Prostate gland (tissue), 2 donors: Measurements from ENCODE around the gene PLEKHH2. TPM values are rescaled to one million over a fixed set of nuclear protein-coding genes. Genes with fewer than 3 reads are reported as not detected.
"Not testable (repeated sequence)": the region's sequence is repeated elsewhere in the genome, so short reads cannot be mapped to it uniquely, and the experiment has no call there.

ENCODE experiments used
- DNase-seq: peaks from one replicate; pipeline ENCODE4 v3.0.0-alpha.2; 2019; ENCODE audit warnings: low spot score
- H3K27ac ChIP-seq, 2 donors: fragments of 200-600 bp; sonication (generic); 2 replicates each; pipeline ENCODE4 v1.5.1; 2017 to 2019
- H3K27me3 ChIP-seq: fragments of 200-600 bp; sonication (generic); replicated peaks from 2 replicates; pipeline ENCODE4 v1.5.1; 2019; ENCODE audit not compliant: insufficient read depth
- H3K36me3 ChIP-seq, 2 donors: fragments of 200-600 bp; sonication (generic); 1 replicate in 1 of 2; 2 replicates in 1 of 2; pipeline versions ENCODE4 v1.5.1 to v1.8.1; 2017 to 2019
- H3K4me1 ChIP-seq: fragments of 200-600 bp; sonication (generic); replicated peaks from 2 replicates; pipeline ENCODE4 v1.5.1; 2019
- H3K4me3 ChIP-seq, 2 donors: fragments of 200-600 bp; sonication (generic); 2 replicates each; pipeline ENCODE4 v1.5.1; 2017 to 2019
- H3K9me3 ChIP-seq: fragments of 200-600 bp; sonication (generic); 2 replicates; pipeline ENCODE4 v1.5.1; 2017
- CTCF ChIP-seq, 4 experiments: fragments of 200-600 bp in 2 of 4; fragments of 450-650 bp in 2 of 4; sonication (generic) in 2 of 4; IDR thresholded peaks; 1 replicate in 3 of 4; 2 replicates in 1 of 4; pipeline ENCODE4 v1.5.1; 2016 to 2019; ENCODE audit warnings: antibody characterized with exemption in 4 of 4, mild to moderate bottlenecking in 2 of 4, moderate library complexity in 2 of 4
- POLR2A ChIP-seq: fragments of 450-650 bp; IDR thresholded peaks from one replicate; pipeline ENCODE4 v1.6.1; 2016; ENCODE audit warnings: antibody characterized with exemption, mild to moderate bottlenecking
- POLR2AphosphoS5 ChIP-seq: sonication (generic); formaldehyde crosslinking; IDR thresholded peaks from one replicate; pipeline ENCODE4 v1.6.1; 2017; ENCODE audit warnings: antibody characterized with exemption
- WGBS: methylation state at CpG from one replicate; pipeline ENCODE4 v1.1.5; 2018; 5-methylcytosine and 5-hydroxymethylcytosine counted together
- intact Hi-C: fragments of 100-400 bp; cut with DNase I; formaldehyde crosslinking; loops from one replicate; pipeline ENCODE4 v1.14.2; 2022
- total RNA-seq, 2 donors: library from RNA; depleted of rRNA; stranded (reverse); fragments of >200 nt; gene quantifications; one replicate each; pipeline ENCODE4 v1.1.0, GENCODE V29; 2016

PLEKHH2 gene
- total RNA-seq, 2 donors from 2014 or later, result 5.9 to 25.2 TPM

DNA sequence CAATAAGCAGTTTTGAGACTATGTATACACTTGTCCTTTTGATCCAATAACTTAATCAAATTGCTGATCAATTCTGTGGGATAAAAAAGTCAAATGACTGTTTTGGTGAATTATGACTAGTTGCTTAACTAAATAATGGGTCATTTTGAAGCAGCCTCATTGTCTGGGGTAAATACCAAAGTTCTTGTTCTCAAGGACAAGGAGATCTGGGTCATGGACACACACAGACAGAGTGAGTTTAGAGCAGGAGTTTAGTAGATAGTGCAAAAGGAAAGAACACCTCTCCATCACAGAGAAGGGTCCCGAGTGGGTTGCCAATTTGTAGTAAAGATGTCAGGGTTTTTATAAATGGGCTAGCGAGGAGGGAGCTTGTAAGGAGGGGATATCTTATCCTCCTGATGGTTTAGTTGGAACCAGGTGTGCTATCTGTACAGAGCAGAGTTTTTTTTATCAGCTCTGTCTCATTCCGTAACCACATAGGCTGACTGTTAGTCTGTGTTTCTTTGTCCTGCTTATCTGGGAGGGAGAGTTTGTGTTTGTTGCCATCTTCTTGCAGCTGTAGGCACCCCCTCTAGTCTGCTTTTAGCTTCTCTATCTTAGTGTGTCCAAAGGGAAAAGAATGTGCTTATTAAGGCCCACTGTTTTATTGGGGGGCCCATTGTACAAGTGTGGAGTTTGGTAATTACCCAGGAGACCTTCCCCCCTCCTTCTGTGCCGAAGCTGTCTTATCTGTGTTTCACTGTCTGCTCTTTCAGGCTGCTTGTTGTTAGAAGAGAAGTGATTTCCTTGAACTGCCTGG, 87.9 kb downstream of the PLEKHH2 start:
- no peaks in the 10 kb centered on the region for H3K27me3 ChIP-seq
- no peak overlapping the region for H3K27ac ChIP-seq
- H3K36me3 ChIP-seq, result no peaks in the 10 kb centered on the region
- WGBS, result 54% methylated on average over 4 of the region's 4 CpGs
- DNase-seq, result no peak
- H3K4me1 ChIP-seq, result no peaks in the 10 kb centered on the region
- no peak overlapping the region for H3K4me3 ChIP-seq
- no peaks in the 10 kb centered on the region for H3K9me3 ChIP-seq
- intact Hi-C loops, result no loop called here
- TF ChIP-seq CTCF (IDR thresholded peaks at IDR 0.05) (no peak), POLR2A (no peak), POLR2AphosphoS5 (no peak)

DNA sequence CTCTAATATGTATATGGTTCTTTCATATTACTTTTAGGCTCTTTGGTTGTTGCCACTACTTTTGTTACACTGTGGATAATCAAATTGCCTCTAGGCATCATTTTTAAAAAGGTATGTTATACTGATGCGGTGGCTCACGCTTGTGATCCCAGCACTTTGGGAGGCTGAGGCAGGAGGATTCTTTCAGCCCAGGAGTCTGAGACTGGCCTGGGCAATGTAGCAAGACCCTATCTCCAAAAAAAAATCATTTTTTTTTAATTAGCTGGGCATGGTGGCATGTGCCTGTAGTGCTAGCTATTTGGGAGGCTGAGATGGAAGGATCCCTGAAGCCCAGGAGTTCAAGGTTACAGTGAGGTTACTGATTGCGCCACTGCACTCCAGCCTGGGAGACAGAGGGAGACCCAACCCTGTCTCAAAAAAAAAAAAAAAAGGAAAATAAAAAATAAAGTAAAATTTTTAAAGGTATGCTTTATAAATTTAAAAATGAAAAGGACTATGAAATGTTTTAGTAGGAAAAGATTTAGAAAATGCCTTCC, 88.7 kb downstream of the PLEKHH2 start:
- Histone ChIP-seq H3K36me3 (no peaks in the 10 kb centered on the region), H3K4me1 (no peaks in the 10 kb centered on the region), H3K27me3 (no peaks in the 10 kb centered on the region), H3K9me3 (no peaks in the 10 kb centered on the region), H3K4me3 (no peak overlapping the region), H3K27ac (no peak overlapping the region)
- TF ChIP-seq POLR2AphosphoS5 (no peak), POLR2A (no peak), CTCF (IDR thresholded peaks at IDR 0.05) (no peak)
- DNase-seq, result no peak
- 93% methylated on average over 3 of the region's 3 CpGs for WGBS
- intact Hi-C loops, result no loop called here

DNA sequence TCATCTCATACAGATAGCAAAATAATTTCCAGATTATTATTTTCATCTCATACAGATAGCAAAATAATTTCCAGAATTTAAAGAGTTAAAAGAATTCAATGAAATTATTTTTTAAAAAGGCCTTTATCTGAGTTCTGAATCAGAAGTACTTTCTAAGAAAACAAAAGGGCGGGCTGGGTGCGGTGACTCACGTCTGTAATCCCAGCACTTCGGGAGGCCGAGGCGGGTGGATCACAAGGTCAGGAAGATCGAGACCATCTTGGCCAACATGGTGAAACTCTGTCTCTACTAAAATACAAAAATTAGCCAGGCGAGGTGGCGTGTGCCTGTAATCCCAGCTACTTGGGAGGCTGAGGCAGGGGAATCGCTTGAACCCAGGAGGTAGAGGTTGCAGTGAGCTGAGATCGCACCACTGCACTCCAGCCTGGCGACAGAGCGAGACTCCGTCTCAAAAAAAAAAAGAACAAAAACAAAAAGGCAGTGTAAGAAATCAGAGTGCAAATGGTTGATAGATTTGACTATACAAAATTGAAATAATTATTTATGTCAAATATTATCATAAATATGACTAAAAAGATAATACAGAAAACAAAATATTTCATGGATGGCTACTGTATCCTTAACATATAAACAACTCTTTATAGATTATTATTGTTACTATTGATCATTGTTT, 90.0 kb downstream of the PLEKHH2 start:
- DNase-seq, H3K9me3 ChIP-seq, H3K4me3 ChIP-seq, H3K4me1 ChIP-seq, H3K27ac ChIP-seq, intact Hi-C loops, H3K27me3 ChIP-seq, H3K36me3 ChIP-seq: not testable (repeated sequence)
- 64% methylated on average over 14 of the region's 14 CpGs for WGBS

GRCh38 chr2:43727634-43728014, 90.6 kb downstream of the PLEKHH2 start:
- H3K27me3 ChIP-seq, result no peaks in the 10 kb centered on the region
- intact Hi-C loops, result no loop called here
- 91% methylated on average over 2 of the region's 2 CpGs for WGBS
- DNase-seq, result no peak
- H3K36me3 ChIP-seq, result no peaks in the 10 kb centered on the region
- H3K4me3 ChIP-seq, result no peak overlapping the region
- H3K27ac ChIP-seq, result no peak overlapping the region
- H3K9me3 ChIP-seq, result no peaks in the 10 kb centered on the region
- H3K4me1 ChIP-seq, result no peaks in the 10 kb centered on the region
- TF ChIP-seq CTCF (IDR thresholded peaks at IDR 0.05) (no peak), POLR2AphosphoS5 (no peak), POLR2A (no peak)

DNA sequence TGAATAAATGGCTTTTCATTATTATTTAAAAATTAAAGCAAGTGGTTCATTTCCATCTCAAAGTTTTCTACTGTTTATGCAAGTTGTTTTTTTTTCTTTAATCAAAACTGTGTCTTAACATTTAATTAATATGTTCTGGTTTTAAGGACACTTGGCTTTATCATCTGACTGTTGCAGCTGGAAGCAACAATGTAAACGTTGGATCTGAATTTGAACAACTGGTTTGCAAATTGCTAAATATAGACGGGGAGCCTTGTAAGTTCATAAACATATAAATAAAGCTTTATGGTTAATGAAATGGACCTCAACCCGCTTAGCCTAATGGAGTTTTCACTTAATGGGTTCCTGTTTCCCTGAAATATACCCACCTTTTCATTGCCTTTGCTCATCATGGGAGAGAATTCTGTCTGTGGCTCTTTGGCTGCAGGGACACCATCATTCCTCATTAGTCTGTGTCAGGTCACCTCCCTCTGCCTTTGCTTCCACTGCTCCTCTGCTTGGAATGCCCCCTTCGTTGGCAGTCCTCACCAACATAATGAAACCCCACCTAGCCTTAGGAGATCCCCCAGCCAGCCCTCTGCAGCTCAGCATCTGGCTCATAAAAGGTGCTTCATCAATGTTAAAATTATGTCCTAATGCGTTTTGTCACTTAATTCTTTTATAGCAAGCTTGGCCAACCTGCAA, 92.6 kb downstream of the PLEKHH2 start:
- H3K27ac ChIP-seq, result no peak overlapping the region
- H3K36me3 ChIP-seq, result no peaks in the 10 kb centered on the region
- H3K9me3 ChIP-seq, result no peaks in the 10 kb centered on the region
- no peaks in the 10 kb centered on the region for H3K27me3 ChIP-seq
- intact Hi-C loops, result no loop called here
- 66% methylated on average over 5 of the region's 5 CpGs for WGBS
- no peak for DNase-seq
- TF ChIP-seq CTCF (IDR thresholded peaks at IDR 0.05) (no peak), POLR2AphosphoS5 (no peak), POLR2A (no peak)
- H3K4me3 ChIP-seq, result no peak overlapping the region
- no peaks in the 10 kb centered on the region for H3K4me1 ChIP-seq
